ENCODE data around the gene CBARP.
A peak's percentile ranks its signal among the peaks of the same experiment; 100 is the strongest.

CBARP gene

DNA sequence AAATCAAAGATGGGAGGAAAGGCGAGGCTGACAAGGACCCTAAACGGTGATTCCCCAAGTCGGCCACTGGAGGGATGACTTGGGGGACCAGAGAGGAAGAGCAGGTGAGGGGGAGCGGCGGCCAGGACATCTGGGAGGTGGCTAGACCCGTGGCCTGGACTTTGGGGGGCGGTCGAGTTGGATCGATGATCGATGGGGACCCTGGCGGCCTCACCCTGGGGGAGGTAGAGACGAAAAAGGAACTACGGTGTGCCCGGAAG, 23.7 kb upstream of the CBARP start:
- no peaks in the 10 kb centered on the region for H3K9me3 ChIP-seq (ENCODE audit: control insufficient read depth, insufficient read depth, low read depth, low read length)
- peaks cover 28% of the 10 kb centered on the region for H3K4me1 ChIP-seq (ENCODE audit: control insufficient read depth, insufficient read depth, low read length)
- ChIA-PET CTCF (interaction anchor here (1.0 to 11.3 kb wide), 2 partner anchors 9 to 17 kb away, joined by 3 to 299 read pairs; no protein-coding TSS in a partner anchor), POLR2A (interaction anchor here (0.5 to 10.8 kb wide), 6 partner anchors 5 to 1031 kb away, joined by 3 to 407 read pairs (median 10); partner anchors contain the start of gene CIRBP)
- peak overlapping the region; percentile 68; the same call in 1 of the 2 replicates for H3K27ac ChIP-seq (ENCODE audit: extremely low read depth, low read depth, low read length)
- TF ChIP-seq, protein P1, sequence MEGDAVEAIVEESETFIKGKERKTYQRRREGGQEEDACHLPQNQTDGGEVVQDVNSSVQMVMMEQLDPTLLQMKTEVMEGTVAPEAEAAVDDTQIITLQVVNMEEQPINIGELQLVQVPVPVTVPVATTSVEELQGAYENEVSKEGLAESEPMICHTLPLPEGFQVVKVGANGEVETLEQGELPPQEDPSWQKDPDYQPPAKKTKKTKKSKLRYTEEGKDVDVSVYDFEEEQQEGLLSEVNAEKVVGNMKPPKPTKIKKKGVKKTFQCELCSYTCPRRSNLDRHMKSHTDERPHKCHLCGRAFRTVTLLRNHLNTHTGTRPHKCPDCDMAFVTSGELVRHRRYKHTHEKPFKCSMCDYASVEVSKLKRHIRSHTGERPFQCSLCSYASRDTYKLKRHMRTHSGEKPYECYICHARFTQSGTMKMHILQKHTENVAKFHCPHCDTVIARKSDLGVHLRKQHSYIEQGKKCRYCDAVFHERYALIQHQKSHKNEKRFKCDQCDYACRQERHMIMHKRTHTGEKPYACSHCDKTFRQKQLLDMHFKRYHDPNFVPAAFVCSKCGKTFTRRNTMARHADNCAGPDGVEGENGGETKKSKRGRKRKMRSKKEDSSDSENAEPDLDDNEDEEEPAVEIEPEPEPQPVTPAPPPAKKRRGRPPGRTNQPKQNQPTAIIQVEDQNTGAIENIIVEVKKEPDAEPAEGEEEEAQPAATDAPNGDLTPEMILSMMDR (tag by site-specific recombination; IDR thresholded peaks at IDR 0.05), result peak; percentile 34; the same call in 1 of the 2 replicates
- TF ChIP-seq PRDM4 (tag by site-specific recombination; IDR thresholded peaks at IDR 0.05) (no peak), ZEB2 (tag by site-specific recombination; IDR thresholded peaks at IDR 0.05) (peak; percentile 58; the same call in 1 of the 2 replicates), OSR2 (tag by site-specific recombination; IDR thresholded peaks at IDR 0.05) (no peak), ZNF335 (tag by site-specific recombination; conservative IDR thresholded peaks at IDR 0.05) (peak; percentile 57), RBAK (tag by site-specific recombination; IDR thresholded peaks at IDR 0.05) (no peak)
- TF ChIP-seq, protein P2, sequence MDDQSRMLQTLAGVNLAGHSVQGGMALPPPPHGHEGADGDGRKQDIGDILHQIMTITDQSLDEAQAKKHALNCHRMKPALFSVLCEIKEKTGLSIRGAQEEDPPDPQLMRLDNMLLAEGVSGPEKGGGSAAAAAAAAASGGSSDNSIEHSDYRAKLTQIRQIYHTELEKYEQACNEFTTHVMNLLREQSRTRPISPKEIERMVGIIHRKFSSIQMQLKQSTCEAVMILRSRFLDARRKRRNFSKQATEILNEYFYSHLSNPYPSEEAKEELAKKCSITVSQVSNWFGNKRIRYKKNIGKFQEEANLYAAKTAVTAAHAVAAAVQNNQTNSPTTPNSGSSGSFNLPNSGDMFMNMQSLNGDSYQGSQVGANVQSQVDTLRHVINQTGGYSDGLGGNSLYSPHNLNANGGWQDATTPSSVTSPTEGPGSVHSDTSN (CRISPR knock-in tag; IDR thresholded peaks at IDR 0.05), result no peak; the same call in 1 of the 2 replicates
- H3K36me3 ChIP-seq (ENCODE audit: control insufficient read depth in 2 of 2, insufficient read depth in 1 of 2, low read length in 2 of 2), result peaks cover 10 to 17% of the 10 kb centered on the region in 2 experiments
- H3K4me3 ChIP-seq (ENCODE audit: low read depth, low read length), result peak overlapping the region; percentile 55

DNA sequence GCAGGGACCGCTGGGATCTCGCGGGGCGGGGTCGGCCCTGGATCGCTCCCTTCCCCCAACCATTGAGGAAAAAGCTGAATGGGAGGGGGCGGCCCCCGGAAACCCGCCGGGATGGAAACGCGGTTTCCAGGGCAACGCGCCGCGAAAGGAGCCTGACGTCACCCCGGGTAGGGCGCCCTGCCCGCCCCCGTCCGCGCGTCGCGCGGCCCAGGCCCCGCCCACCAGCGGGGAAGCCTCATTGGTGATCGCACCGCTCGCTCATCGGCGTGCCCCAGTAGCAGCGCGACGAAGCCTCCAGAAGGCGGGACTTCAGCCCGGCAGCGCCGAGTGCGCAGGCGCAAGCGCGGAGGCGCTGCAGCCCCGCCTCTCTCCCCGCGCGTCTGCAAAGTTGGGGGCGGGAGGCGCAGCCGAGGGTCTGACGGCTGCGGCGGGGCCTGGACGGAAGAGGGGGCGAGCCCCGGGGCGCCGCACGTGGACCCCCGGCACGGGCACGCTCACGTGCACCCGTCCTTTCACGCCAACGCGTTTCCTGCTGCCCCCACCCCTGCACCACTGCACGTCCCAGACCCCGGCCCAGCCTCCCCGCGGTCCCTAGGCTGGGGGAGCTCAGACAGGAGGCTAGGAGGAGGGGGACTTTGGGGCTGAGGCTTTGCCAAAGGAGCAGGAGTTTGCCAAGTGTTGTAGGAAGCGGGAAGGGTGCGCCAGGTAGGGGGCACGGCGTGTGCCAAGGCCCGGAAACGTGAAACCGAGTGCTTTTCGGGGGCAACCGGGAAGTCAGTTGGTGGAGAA, 23.1 kb upstream of the CBARP start:
- POLR2A ChIA-PET, result interaction anchor here (0.9 to 10.8 kb wide), 6 partner anchors 5 to 16 kb away, joined by 3 to 407 read pairs (median 10); partner anchors contain the start of genes CIRBP and FAM174C
- Histone ChIP-seq H3K4me3 (ENCODE audit: low read depth, low read length) (peak overlapping the region; percentile 55), H3K4me1 (ENCODE audit: control insufficient read depth, insufficient read depth, low read length) (peaks cover 26% of the 10 kb centered on the region), H3K36me3 (ENCODE audit: control insufficient read depth in 2 of 2, insufficient read depth in 1 of 2, low read length in 2 of 2) (peaks cover 14 to 22% of the 10 kb centered on the region in 2 experiments), H3K9me3 (ENCODE audit: control insufficient read depth, insufficient read depth, low read depth, low read length) (no peaks in the 10 kb centered on the region), H3K27ac (ENCODE audit: extremely low read depth, low read depth, low read length) (peak overlapping the region; percentile 68; the same call in 1 of the 2 replicates)
- CTCF ChIA-PET, result interaction anchor here (11.3 kb wide), 1 partner anchor 16 kb away, joined by 299 read pairs; no protein-coding TSS in a partner anchor
- TF ChIP-seq, protein P3, sequence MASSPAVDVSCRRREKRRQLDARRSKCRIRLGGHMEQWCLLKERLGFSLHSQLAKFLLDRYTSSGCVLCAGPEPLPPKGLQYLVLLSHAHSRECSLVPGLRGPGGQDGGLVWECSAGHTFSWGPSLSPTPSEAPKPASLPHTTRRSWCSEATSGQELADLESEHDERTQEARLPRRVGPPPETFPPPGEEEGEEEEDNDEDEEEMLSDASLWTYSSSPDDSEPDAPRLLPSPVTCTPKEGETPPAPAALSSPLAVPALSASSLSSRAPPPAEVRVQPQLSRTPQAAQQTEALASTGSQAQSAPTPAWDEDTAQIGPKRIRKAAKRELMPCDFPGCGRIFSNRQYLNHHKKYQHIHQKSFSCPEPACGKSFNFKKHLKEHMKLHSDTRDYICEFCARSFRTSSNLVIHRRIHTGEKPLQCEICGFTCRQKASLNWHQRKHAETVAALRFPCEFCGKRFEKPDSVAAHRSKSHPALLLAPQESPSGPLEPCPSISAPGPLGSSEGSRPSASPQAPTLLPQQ (tag by site-specific recombination; IDR thresholded peaks at IDR 0.05), result peak; percentile 36; the same call in 1 of the 2 replicates
- peak; percentile 93 for TF ChIP-seq KLF10 (tag by site-specific recombination; IDR thresholded peaks at IDR 0.05)
- TF ChIP-seq ZNF341 (tag by site-specific recombination; IDR thresholded peaks at IDR 0.05; ENCODE audit: low read depth), result peak; percentile 36; the same call in 1 of the 2 replicates
- TF ChIP-seq ZBTB10 (tag by site-specific recombination; IDR thresholded peaks at IDR 0.05), result peak; percentile 76
- TF ChIP-seq, protein P4, sequence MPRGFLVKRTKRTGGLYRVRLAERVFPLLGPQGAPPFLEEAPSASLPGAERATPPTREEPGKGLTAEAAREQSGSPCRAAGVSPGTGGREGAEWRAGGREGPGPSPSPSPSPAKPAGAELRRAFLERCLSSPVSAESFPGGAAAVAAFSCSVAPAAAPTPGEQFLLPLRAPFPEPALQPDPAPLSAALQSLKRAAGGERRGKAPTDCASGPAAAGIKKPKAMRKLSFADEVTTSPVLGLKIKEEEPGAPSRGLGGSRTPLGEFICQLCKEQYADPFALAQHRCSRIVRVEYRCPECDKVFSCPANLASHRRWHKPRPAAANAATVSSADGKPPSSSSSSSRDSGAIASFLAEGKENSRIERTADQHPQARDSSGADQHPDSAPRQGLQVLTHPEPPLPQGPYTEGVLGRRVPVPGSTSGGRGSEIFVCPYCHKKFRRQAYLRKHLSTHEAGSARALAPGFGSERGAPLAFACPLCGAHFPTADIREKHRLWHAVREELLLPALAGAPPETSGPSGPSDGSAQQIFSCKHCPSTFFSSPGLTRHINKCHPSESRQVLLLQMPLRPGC (tag by site-specific recombination; IDR thresholded peaks at IDR 0.05), result 0 out of 2 replicates have a peak, but pooled peaks have one; percentile 22
- TF ChIP-seq ZNF707 (tag by site-specific recombination; IDR thresholded peaks at IDR 0.05), result no peak
- peak; percentile 82 for TF ChIP-seq ZNF629 (tag by site-specific recombination; IDR thresholded peaks at IDR 0.05)
- no peak for TF ChIP-seq GFI1B (tag by site-specific recombination; IDR thresholded peaks at IDR 0.05)
- TF ChIP-seq, protein P5, sequence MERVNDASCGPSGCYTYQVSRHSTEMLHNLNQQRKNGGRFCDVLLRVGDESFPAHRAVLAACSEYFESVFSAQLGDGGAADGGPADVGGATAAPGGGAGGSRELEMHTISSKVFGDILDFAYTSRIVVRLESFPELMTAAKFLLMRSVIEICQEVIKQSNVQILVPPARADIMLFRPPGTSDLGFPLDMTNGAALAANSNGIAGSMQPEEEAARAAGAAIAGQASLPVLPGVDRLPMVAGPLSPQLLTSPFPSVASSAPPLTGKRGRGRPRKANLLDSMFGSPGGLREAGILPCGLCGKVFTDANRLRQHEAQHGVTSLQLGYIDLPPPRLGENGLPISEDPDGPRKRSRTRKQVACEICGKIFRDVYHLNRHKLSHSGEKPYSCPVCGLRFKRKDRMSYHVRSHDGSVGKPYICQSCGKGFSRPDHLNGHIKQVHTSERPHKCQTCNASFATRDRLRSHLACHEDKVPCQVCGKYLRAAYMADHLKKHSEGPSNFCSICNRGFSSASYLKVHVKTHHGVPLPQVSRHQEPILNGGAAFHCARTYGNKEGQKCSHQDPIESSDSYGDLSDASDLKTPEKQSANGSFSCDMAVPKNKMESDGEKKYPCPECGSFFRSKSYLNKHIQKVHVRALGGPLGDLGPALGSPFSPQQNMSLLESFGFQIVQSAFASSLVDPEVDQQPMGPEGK (tag by site-specific recombination; IDR thresholded peaks at IDR 0.05), result peak; percentile 92
- peak; percentile 89 for TF ChIP-seq KLF9 (tag by site-specific recombination; IDR thresholded peaks at IDR 0.05; ENCODE audit: low read depth)

Data from HEK293 (cell line).